PC-3 (cell line): ENCODE measurements around the gene MRPL32. TPM values are rescaled to one million over a fixed set of nuclear protein-coding genes. Genes with fewer than 3 reads are reported as not detected.
A peak's percentile ranks its signal among the peaks of the same experiment; 100 is the strongest.

Source experiments
- ATAC-seq: fragments of 200-7000 bp; cut with Tn5 transposase; 2 replicates; pipeline ENCODE4 v1.9.1; 2020; ENCODE audit warnings: mild to moderate bottlenecking, moderate library complexity
- BruUV-seq: library from RNA; stranded (reverse); fragments of 400-500 nt; replicated peaks from 2 replicates; lab custom pipeline; 2021; lab: Mats Ljungman, UMichigan
- CTCF ChIA-PET: fragments of 300-600 bp; sonication (Branson Sonifier 250); formaldehyde crosslinking; loops from one replicate; lab custom pipeline; 2022; ENCODE audit warnings: antibody characterized with exemption; lab: Charles Lee
- POLR2A ChIA-PET: fragments of 300-600 bp; sonication (Branson Sonifier 250); formaldehyde crosslinking; loops from one replicate; lab custom pipeline; 2022; ENCODE audit warnings: antibody characterized with exemption; ENCODE audit not compliant: unreplicated experiment; lab: Charles Lee
- DNase-seq: peaks from one replicate; pipeline ENCODE4 v3.0.0-alpha.2; 2015
- H2AFZ ChIP-seq: fragments of 300-600 bp; sonication (generic); 2 replicates; pipeline ENCODE4 v1.6.0; 2016; ENCODE audit warnings: antibody characterized with exemption, low read length
- H3F3A ChIP-seq: fragments of 300-600 bp; sonication (generic); one replicate; pipeline ENCODE4 v1.6.0; 2017; ENCODE audit warnings: antibody characterized with exemption, low read length, control low read depth, mild to moderate bottlenecking; ENCODE audit not compliant: unreplicated experiment
- H3K27ac ChIP-seq: fragments of 300-600 bp; sonication (generic); 2 replicates; pipeline ENCODE4 v1.5.1; 2016; ENCODE audit warnings: mild to moderate bottlenecking, low read length
- H3K27me3 ChIP-seq: fragments of 300-600 bp; sonication (generic); 2 replicates; pipeline ENCODE4 v1.6.1; 2016; ENCODE audit warnings: low read length, mixed read lengths
- H3K36me3 ChIP-seq: fragments of 300-600 bp; sonication (generic); 2 replicates; pipeline ENCODE4 v1.6.1; 2016; ENCODE audit warnings: low read depth, mixed run types, low read length, mixed read lengths
- H3K4me1 ChIP-seq: fragments of 300-600 bp; sonication (generic); 2 replicates; pipeline ENCODE4 v1.5.1; 2016; ENCODE audit warnings: low read length; ENCODE audit not compliant: insufficient read depth
- H3K4me2 ChIP-seq: fragments of 300-600 bp; sonication (generic); 2 replicates; pipeline ENCODE4 v1.6.0; 2016; ENCODE audit warnings: low read length
- H3K4me3 ChIP-seq: fragments of 300-600 bp; sonication (generic); 2 replicates; pipeline ENCODE4 v1.5.1; 2016; ENCODE audit warnings: mild to moderate bottlenecking, low read length, mixed read lengths
- H3K79me2 ChIP-seq: fragments of 300-600 bp; sonication (generic); 2 replicates; pipeline ENCODE4 v1.6.1; 2017; ENCODE audit warnings: low read length, mixed read lengths
- H3K9ac ChIP-seq: fragments of 300-600 bp; sonication (generic); 2 replicates; pipeline ENCODE4 v1.6.0; 2016; ENCODE audit warnings: mild to moderate bottlenecking, low read length
- H3K9me2 ChIP-seq: fragments of 300-600 bp; sonication (generic); replicated peaks from 2 replicates; pipeline ENCODE4 v1.6.1; 2016; ENCODE audit warnings: mixed run types, low read length, mixed read lengths
- H3K9me3 ChIP-seq: fragments of 300-600 bp; sonication (generic); 2 replicates; pipeline ENCODE4 v1.6.1; 2016; ENCODE audit warnings: low read length, mixed read lengths
- H4K20me1 ChIP-seq: fragments of 300-600 bp; sonication (generic); 2 replicates; pipeline ENCODE4 v1.6.1; 2016; ENCODE audit warnings: low read length, mixed read lengths
- CTCF ChIP-seq: fragments of 300-600 bp; sonication (generic); conservative IDR thresholded peaks from 2 replicates; pipeline ENCODE4 v1.5.1; 2017; ENCODE audit warnings: antibody characterized with exemption, low read depth, mild to moderate bottlenecking, low read length
- EZH2 ChIP-seq: fragments of 300-600 bp; sonication (generic); IDR thresholded peaks from one replicate; pipeline ENCODE4 v1.6.1; 2017; ENCODE audit warnings: antibody characterized with exemption, mild to moderate bottlenecking, low read length; ENCODE audit not compliant: unreplicated experiment
- EZH2phosphoT487 ChIP-seq: fragments of 300-600 bp; sonication (generic); IDR thresholded peaks from 2 replicates; pipeline ENCODE4 v1.6.1; 2018; ENCODE audit warnings: mild to moderate bottlenecking, antibody characterized with exemption, low read length, borderline replicate concordance
- intact Hi-C: fragments of 100-400 bp; cut with micrococcal nuclease; formaldehyde crosslinking; loops from 2 replicates; pipeline ENCODE4 v1.9.0; 2023
- total RNA-seq: library from RNA; depleted of rRNA; stranded (reverse); fragments of >200 nt; gene quantifications from 2 replicates; pipeline ENCODE4 v1.2.3, GENCODE V29; 2014

MRPL32 gene
- total RNA-seq, 1 experiment from 2014 or later, result 104 TPM

- ATAC-seq (peak; percentile 90), DNase-seq (peak; percentile 79)
- Histone ChIP-seq H3F3A (no peaks in the 10 kb centered on the region), H3K4me1 (no peaks in the 10 kb centered on the region), H4K20me1 (no peaks in the 10 kb centered on the region), H3K79me2 (no peaks in the 10 kb centered on the region), H3K4me3 (no peak overlapping the region), H3K9me3 (no peaks in the 10 kb centered on the region), H3K27ac (no peak overlapping the region), H2AFZ (no peak overlapping the region), H3K9me2 (no peaks in the 10 kb centered on the region), H3K9ac (no peak overlapping the region), H3K27me3 (no peaks in the 10 kb centered on the region), H3K4me2 (no peak overlapping the region), H3K36me3 (peaks cover 27% of the 10 kb centered on the region)
- TF ChIP-seq CTCF (peak; percentile 93), EZH2 (no peak)
- intact Hi-C loops, result loop anchor here (1.0 to 5.0 kb wide), 4 partner anchors 167 to 514 kb away; no protein-coding TSS in a partner anchor
- BruUV-seq, result no TSS peak
- ChIA-PET POLR2A (interaction anchor here (1.0 kb wide), 1 partner anchor 9 kb away, joined by 4 read pairs; the partner anchor contains the start of genes MRPL32 and PSMA2), CTCF (interaction anchor here (0.6 to 1.0 kb wide), 12 partner anchors 9 to 550 kb away, joined by 3 to 11 read pairs (median 4); partner anchors contain the start of genes MRPL32 and PSMA2)
These were observed 9.0 kb downstream of the MRPL32 start for GRCh38 chr7:42940985-42941847.

- ATAC-seq (no peak), DNase-seq (no peak)
- no peaks in the 10 kb centered on the region for H3K4me1 ChIP-seq
- BruUV-seq, result no TSS peak
- H2AFZ ChIP-seq, result no peak overlapping the region
- H4K20me1 ChIP-seq, result no peaks in the 10 kb centered on the region
- TF ChIP-seq EZH2 (no peak), EZH2phosphoT487 (no peak), CTCF (no peak)
- CTCF ChIA-PET, result interaction anchor here (0.9 kb wide), 1 partner anchor 1008 kb away, joined by 5 read pairs; no protein-coding TSS in a partner anchor
- H3K36me3 ChIP-seq, result no peaks in the 10 kb centered on the region
- H3K9ac ChIP-seq, result no peak overlapping the region
- no peak overlapping the region for H3K27ac ChIP-seq
- no peaks in the 10 kb centered on the region for H3F3A ChIP-seq
- H3K79me2 ChIP-seq, result no peaks in the 10 kb centered on the region
- intact Hi-C loops, result no loop called here
- H3K9me3 ChIP-seq, result no peaks in the 10 kb centered on the region
- H3K4me2 ChIP-seq, result no peak overlapping the region
- no peaks in the 10 kb centered on the region for H3K27me3 ChIP-seq
- no peak overlapping the region for H3K4me3 ChIP-seq
- H3K9me2 ChIP-seq, result no peaks in the 10 kb centered on the region
- POLR2A ChIA-PET, result no interaction called here
These were observed 13.8 kb downstream of the MRPL32 start for GRCh38 chr7:42945821-42946626.
